ENCODE results near the gene DPH7.
"Not testable (repeated sequence)": the region's sequence is repeated elsewhere in the genome, so short reads cannot be mapped to it uniquely, and the experiment has no call there.

The DPH7 gene

GRCh38 chr9:137554349-137554748 lies 24.4 kb downstream of the DPH7 start:
- no peak overlapping the region for H3K4me3 ChIP-seq (ENCODE audit: low read depth, low read length)
- DNase-seq (ENCODE audit: low read depth) = no peak
- no peak for TF ChIP-seq CTCF (IDR thresholded peaks at IDR 0.05; ENCODE audit: control insufficient read depth, extremely low read depth, insufficient read depth)

GRCh38 chr9:137553654-137554053 lies 25.1 kb downstream of the DPH7 start:
- H3K4me3 ChIP-seq (ENCODE audit: low read depth, low read length); DNase-seq (ENCODE audit: low read depth): not testable (repeated sequence)

- TF ChIP-seq CTCF (IDR thresholded peaks at IDR 0.05; ENCODE audit: control insufficient read depth, extremely low read depth, insufficient read depth) = no peak
- DNase-seq (ENCODE audit: low read depth) = no peak
These were observed 26.5 kb downstream of the DPH7 start for GRCh38 chr9:137552022-137552768.

GRCh38 chr9:137551264-137552021 lies 27.3 kb downstream of the DPH7 start, which contains the start of gene MRPL41:
TSS of gene MRPL41 (plus strand) at chr9:137551879. CDS start at chr9:137552082, 203 bp downstream.
- DNase-seq (ENCODE audit: low read depth) = no peak
- H3K4me3 ChIP-seq (ENCODE audit: low read depth, low read length) = peak within 1 kb of the TSS; percentile 93
- peak; percentile 56 for TF ChIP-seq CTCF (IDR thresholded peaks at IDR 0.05; ENCODE audit: control insufficient read depth, extremely low read depth, insufficient read depth)

More at GRCh38 chr9:137552022-137552768, 26.5 kb downstream of the DPH7 start:
- H3K4me3 ChIP-seq (ENCODE audit: low read depth, low read length) = peak overlapping the region; percentile 93

GRCh38 chr9:137550958-137551263 lies 27.8 kb downstream of the DPH7 start:
- DNase-seq (ENCODE audit: low read depth) = not testable (repeated sequence)
- H3K4me3 ChIP-seq (ENCODE audit: low read depth, low read length) = peak overlapping the region; percentile 66

GRCh38 chr9:137550231-137550621 lies 28.5 kb downstream of the DPH7 start, which contains the start of gene PNPLA7:
TSS of gene PNPLA7 (minus strand) at chr9:137550402. CDS start at chr9:137550197, 205 bp downstream.
- no peak for TF ChIP-seq CTCF (IDR thresholded peaks at IDR 0.05; ENCODE audit: control insufficient read depth, extremely low read depth, insufficient read depth)
- DNase-seq (ENCODE audit: low read depth) = peak; percentile 88
- H3K4me3 ChIP-seq (ENCODE audit: low read depth, low read length) = peak within 1 kb of the TSS; percentile 66

- DNase-seq (ENCODE audit: low read depth) = no peak
- no peak for TF ChIP-seq CTCF (IDR thresholded peaks at IDR 0.05; ENCODE audit: control insufficient read depth, extremely low read depth, insufficient read depth)
- H3K4me3 ChIP-seq (ENCODE audit: low read depth, low read length) = no peak overlapping the region
These were observed 30.8 kb downstream of the DPH7 start for GRCh38 chr9:137547687-137548543.

Data from LNCaP clone FGC (cell line).